Colon (tissue), 2 donors: ENCODE results near the gene CFAP54.
"Not testable (repeated sequence)": the region's sequence is repeated elsewhere in the genome, so short reads cannot be mapped to it uniquely, and the experiment has no call there.

Experiments
- FAIRE-seq: peaks from 2 replicates; lab custom pipeline; 2012; peaks lifted over from hg19 to GRCh38; lab: Jason Lieb, UNC
- donor health status: control.
- donor health status: control.

Gene CFAP54, protein sequence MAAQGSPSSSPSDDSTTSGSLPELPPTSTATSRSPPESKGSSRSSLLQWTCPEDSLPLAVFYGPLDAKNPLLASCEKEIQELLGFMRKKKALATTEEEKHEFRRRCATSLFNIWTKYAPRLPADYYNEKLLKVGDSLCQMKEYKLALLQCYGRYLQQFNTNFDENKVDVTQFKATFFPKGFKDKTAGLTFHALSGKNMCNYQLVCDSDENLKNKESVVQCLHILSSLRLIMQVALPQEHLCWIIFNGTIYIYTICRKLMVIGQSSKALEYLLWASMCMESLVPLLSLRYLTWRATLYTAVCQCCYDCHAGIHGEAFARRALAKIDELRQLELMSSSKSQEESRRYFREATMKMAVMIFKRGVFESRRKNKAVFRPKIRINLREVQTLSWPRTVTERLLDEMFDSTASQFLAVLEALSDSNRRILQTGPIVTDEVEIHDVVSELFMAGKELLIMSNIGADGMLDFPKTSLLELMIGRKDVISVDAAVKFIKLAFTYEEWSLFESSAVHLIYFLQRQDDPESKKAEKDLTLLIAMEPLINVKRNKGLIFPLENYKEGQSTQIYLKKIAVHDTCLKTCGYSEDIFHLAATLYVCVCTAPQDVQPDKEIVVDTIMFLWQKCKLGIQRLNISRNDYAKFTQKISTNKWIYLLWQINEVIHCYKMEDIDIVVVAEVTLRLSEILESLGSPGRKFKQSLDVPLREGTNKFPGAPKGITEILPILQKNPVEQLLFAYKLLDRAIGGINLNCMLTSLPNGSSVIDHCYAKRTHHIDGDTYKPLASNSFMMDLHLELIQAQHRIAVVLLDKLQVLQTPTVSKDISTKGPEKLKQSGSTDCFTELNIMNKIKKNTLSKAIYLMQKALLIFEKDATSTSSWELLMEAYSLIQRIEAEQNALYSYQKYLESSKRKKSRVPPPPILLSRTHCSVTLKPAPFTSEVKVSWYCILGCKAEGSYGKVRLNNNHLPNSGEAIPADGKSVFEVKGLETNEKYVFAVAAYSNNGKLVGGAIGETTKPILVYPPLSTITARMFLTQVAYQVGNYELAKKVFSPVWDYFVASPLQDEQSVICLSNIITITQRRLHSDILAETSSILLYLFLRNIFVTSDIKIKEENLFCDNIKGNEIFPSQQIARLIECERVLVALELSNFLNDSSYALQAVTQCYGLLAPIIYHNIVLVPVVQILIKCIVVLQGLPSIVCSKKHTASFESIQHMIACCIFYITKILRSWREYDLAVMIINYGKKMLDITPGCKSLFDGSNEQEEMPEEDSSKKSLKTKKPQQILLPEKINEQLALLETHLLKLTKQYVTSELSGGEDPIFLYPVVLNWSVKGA (N-terminal part only)

DNA sequence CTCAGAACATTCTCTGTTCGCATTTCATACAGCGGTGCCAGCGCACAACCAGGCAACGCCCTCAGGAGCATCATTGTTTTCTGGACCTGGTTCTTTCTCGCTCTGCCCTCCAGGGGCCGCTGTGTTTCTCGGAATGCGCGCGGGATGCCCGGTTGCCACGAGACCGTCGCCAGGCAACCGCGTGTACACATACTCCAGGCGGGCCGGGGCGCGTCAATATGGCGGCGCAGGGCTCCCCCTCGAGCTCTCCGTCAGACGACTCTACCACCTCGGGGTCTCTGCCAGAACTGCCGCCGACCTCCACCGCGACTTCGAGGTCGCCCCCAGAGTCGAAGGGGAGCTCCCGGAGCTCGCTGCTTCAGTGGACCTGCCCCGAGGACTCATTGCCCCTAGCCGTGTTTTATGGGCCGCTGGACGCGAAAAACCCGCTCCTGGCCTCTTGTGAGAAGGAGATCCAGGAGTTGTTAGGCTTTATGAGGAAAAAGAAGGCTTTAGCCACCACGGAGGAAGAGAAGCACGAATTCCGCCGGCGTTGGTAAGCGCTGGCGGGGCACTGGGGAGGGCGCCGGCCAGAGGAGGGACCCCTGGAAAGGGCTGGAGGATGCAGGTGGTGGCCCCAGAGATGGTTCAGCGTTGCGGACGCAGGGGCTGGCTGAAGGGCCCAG is at the start of gene CFAP54:
Gene CFAP54, plus strand, starts transcription at position 186 of the 665 bp plus-strand sequence. Its CDS starts 33 bp downstream, at position 219.
- no peak for FAIRE-seq

DNA sequence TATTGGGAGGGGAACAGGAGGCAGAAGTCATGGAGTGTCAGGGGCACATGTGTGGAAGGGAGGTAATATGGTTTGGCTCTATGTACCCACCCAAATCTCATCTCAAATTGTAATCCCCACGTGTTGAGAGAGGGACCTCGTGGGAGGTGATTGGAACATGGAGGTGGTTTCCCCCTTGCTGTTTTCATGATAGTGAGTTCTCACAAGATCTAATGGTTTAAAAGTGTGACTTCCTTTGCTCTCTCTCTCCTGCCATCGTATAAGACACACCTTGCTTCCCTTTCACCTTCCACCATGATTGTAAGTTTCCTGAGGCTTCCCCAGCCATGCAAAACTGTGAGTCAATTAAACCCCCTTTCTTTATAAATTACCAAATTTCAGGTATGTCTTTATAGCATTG is 47.6 kb upstream of the CFAP54 start:
- no peak for FAIRE-seq

DNA sequence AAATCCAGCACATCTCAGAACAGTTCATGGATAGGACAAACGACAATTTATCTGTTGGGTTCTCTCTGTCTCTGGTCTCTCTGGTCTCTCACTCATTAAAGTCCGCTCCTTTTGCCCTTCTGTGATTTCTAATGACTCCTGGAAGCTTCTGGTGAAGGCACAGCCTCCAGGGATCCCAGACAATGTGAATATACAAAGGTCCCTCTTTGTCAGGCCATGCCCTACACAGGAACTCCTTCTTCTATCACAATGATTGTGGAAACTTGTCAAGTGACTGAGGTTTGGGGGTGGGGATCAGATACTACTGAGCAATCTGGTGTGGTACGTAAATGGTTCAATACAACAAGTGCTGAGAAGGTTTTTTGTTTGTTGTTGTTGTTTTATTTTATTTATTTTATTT is 46.5 kb upstream of the CFAP54 start:
- no peak for FAIRE-seq

DNA sequence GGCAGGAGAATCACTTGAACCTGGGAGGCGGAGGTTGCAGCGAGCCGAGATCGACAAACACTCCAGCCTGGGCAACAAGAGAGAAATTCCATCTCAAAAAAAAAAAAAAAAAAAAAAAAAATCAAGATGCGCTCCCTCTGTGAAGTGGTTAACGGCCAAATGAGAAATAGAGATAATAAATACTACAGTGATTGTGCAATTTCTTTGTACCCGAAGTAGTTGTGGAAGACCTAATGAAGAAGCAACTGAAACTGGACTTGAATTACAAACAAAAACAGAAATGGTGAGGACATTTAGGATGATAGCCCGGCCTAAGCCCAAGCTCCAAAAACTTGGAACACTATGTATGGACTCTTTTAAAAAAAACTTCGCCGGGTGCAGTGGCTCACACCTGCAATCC is 45.0 kb upstream of the CFAP54 start:
- FAIRE-seq, result no peak

DNA sequence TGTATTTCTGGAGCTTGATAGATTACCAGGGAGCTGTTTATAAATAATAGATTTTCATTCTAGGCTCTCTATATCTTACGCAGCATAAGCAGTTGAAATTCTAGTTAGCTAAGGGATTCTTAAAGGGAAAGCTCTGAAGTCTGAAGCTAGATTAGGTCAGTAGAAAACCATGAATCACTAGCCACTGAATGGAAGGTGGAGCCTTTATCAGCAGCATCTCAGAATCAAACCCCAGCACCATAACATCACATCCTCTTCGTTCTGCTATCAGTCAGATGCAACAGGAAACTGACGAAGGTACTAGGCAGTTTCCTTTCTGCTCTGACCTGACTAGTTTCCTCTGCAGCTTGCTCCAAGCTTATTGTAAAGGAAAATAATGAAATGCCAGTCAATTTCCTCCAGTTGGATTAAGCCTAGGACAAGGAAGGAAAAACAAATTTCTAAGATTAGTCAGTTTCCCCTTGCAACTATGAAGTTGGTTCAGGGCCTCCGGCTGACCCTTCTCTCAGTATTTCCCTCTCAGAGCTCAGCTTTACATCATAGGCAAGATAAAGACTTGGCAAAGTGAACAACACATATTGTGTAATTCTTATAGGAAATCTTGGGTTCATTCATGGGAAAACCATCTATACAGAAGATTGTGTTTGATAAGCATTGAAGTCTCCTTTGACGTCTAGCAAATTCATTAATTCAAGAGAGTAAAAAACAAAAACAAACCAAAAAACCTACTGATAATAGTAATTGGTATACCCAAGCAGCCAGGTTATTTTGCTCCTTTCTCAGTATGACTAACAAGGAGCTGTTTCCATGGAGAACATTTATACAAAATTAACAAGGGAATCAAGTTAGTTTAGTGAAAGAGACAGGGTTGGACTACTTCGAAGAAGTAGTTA is 43.4 kb upstream of the CFAP54 start:
- FAIRE-seq, result no peak

DNA sequence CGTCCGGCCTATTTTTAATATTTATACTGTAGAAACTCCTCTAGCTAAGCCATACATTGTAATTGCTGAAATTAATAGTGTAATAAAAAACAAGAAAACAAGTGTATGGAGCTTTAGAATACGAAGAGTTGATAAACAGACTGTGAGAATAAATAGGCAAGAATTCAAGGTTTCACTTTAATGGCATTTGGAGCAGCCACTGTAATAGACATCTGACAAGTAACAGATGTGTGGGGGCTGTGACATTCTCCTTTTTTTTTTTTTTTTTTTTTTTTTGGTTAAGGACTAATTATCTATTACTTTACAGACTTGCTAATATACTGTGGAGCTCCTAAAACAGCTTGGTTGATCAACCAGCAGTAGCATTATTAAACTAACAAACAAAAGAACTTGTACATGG is 42.1 kb upstream of the CFAP54 start:
- FAIRE-seq, result no peak

DNA sequence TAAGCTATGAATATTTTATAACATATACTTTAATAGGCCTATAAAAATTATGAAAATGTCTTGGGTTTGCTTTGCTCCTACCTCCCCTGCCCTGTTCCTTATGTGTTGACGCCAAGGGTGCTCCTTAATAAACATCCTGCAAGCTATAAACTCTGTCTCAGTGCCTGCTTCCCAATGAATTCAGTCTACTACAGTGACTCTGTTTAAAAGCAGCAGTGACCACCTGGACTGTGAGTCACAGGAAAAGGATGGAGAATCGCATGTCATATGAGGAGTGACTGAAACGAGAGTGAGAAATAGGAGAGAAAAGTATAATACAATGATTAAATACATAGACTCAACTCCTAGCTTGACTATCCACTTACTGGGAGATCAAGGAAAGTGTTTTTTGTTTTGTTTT is 41.1 kb upstream of the CFAP54 start:
- FAIRE-seq, result no peak

DNA sequence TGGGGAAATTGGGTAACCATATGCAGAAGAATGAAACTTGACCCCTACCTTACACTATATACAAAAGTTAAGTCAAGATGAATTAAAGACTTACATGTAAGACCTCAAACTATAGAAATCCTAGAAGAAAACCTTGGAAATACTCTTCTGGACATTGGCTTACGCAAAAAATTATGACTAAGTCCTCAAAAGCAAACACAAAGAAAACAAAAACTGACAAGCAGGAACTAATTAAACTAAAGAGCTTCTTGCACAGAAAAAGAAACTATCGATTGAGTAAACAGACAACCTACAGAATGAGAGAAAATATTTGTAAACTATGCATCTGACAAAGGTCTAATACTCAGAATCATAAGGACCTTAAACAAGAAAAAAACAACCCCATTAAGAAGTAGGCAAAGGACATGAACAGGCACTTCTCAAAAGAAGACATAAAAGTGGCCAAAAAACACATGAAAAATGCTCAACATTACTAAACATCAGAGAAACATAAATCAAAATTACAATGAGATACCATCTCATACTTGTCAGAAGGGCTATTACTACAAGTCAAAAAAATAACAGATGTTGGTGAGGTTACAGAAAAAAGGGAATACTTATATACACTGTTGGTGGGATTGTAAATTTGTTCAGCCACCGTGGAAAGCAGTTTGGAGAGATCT is 37.0 kb upstream of the CFAP54 start:
- no peak for FAIRE-seq

DNA sequence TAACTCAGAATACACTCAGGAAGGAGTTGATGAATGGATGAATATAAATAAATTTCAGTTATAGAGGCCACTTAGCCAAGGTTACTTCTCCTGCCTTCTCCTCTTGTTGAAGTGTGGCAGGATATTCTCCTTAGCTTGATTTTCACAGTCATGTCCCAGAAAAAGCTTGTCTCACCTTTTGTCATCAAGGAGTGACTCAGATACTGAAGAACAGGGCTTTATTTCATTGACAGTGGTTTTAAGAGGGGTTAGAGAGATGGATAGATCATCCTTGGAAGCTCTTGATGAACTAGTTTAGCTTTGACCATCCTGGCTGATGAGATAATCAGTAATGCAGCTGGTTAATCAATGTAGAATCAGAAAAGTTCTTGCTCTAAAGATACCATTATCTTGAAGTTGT is 35.0 kb upstream of the CFAP54 start:
- FAIRE-seq, result no peak

DNA sequence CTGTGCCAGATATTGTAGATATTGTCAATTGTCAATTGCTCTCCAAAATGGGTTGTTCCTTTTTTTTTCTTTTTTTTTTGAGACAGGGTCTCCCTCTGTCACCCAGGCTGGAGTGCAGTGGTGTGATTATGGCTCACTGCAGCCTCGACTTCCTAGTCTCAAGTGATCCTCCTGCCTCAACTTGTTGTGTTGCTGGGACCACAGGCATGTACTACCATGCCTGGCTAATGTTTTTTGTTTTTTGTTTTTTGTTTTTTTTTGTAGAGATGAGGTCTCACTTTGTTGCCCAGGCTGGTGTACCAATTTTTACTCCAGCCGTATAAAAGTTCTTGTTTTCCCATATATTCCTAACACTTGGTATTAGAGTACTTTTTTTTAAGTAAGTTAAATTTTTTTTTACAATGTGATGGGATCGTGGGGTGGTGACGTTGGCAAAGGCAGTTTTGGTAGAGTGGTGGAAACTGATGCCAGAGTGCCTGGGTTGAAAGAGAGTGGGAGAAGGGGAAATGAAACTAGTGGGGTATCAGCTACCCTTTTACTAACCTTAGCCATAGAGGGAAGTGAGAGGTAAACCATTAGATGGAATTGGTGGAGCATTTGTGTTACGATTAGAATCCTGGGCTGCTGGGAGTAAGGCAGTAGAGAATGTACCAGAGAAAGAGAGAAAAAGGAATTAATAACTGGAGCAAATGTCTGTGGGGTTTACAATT is 33.0 kb upstream of the CFAP54 start:
- FAIRE-seq, result no peak

DNA sequence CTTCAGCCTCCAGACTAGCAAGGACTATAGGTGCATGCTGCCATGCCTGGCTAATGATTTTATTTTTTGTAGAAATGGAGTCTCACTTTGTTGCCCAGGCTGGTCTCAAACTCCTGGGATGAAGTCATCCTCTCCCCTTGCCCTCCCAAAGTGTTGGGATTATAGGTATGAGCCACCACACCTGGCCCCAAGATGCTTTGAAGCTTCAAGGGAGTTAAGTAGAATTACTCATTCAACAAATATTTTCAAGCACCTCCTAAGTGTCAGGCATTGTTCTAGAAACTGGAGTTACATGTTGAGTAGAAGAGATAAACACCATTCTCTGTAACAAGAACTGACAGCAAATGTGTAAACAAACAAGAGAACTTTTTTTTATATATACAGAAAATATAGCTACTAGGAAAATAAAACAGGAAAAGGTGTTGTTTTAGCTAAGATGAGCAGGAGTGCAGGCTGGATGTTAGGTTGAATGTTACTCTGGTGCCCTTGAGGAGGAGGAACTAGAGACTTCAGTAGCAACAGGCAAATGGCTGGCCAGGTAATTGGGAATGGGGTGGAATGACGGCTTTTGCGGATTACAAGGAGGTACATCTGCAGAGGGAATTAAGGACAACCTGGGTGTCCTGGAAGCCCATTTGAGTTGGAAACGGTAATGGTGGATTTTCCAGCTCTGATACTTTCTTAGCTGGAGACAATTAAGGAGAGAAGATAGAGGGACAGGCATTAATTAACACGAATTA is 32.0 kb upstream of the CFAP54 start:
- FAIRE-seq, result no peak

DNA sequence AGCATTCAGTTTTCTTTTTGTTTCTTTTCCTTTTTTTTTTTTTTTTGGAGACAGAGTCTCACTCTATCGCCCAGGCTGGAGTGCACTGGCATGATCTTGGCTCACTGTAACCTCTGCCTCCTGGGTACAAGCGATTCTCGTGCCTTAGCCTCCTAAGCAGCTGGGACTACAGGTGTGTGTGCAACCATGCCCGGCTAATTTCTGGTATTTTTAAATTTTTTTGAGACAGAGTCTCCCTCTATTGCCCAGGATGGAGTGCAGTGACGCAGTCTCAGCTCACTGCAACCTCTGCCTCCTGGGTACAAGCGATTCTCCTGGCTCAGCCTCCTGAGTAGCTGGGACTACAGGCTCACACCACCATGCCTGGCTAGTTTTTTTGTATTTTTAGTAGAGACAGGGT is 30.1 kb upstream of the CFAP54 start:
- FAIRE-seq, result not testable (repeated sequence)

DNA sequence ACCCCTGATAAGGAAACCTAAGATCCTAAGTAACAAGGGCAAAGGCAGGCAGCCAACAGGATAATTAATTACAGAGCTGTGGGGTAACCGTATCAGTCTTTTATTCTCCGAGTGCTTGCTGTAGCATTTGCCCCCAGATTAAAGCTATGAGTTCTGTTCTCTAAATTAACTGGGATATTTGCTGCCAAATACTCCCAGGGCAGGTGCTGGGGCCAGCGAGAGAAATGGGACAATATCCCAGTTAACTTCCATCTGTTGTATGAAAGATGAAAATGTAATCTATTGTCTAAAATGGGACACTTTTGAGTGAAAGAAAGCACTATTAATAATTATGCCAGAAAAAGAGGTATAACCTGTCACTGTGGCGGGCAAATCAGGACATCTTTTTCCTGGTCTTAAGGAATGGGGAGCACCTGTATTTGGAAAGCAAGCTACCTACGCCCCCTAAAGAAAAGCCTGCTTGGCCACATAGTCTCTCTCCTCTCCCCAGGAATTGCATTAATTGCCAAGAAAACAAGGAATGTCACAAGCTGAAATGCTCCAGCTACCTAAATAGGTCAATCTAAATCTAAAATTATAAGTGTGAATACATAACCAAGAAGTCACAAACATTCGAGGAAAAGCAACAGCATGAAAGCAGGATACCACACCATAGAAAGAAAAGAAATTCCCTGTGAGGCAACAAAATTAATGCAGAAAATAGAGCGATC is 26.7 kb upstream of the CFAP54 start:
- FAIRE-seq, result no peak

DNA sequence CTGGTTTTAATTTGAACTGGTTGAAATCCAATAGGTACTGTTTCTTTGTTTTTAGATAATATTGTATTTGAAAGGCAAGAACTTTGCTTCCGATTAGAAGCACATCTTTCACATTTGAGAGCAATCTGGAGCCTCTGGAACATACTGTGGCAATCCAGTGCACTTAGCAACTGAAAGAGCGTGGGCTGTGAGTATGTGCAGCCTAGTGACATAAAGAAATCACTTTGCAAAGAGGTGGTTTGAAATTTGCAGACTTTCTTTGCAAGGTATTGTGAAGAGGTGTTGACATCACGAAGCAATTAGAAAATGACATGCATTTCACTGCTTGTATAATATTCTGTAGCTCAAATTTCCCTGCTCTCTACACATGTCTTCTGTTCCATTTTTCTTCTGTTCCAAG is 23.5 kb upstream of the CFAP54 start:
- no peak for FAIRE-seq

DNA sequence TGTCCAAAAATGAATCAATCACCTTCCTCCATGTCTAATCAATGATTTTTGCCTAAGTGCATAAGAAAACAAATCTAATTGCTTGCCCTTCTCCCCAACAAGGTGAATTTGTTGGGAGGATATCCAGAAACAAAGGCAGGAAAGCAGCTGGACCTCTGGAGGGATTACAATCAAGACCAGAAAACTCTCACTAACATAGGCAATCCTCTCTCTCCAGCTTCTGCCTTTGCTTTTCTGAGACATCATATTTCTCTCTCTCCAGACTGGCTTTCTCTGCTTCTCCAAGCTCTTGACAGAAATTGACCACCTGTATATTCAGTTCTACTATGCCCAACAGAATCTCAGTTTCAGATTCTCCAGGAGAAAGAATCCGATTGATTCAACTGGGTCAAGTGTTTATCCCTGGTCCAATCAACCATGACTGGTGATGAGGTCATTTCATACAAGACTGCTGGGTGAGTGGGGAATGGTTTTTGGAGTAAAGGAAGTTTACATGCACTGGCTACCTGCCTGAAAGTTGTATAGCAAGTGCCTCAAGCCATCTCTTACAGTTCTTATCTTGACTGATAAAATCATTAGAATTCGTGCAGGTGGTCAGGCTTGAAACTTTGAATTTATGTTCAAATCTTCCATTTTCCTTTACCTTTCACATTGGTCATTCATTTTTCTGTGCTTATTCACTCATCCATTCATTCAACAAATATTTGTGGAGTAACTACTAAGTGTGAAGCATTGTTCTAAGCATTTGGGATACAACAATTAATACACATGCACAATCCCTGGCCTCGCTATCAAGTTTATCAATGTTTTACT is 22.2 kb upstream of the CFAP54 start:
- no peak for FAIRE-seq

DNA sequence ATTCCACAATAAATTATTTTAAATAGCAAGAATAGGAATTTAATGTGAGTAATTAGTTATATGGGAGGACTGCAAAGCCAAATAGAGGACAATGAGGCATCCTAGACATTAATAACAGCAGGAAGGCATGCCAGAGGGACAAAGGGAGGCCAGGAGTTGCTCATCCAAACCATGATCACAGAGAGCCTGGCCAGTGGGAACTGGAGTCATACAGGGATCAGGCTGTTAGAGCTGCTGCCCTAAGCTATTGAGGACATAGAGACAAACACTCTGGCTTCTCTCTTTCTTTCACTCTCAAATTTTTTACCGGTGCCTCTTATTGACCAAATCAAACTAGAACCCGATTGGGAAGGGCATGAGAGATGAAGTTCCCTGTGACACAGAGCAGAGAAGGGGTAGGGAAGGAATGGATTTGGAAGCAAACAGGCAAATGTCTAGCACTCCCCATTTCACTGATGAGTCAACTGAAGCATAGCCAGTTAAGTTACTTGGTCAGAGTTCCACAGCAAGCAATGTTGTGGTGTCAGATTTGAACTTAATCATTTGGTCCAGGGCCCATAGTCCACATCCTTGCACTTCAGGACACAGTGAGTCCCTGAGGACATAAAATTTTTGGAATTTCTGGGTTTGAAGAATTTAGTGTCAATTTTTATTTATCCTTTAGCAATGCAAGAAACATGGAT is 17.9 kb upstream of the CFAP54 start:
- FAIRE-seq, result no peak

DNA sequence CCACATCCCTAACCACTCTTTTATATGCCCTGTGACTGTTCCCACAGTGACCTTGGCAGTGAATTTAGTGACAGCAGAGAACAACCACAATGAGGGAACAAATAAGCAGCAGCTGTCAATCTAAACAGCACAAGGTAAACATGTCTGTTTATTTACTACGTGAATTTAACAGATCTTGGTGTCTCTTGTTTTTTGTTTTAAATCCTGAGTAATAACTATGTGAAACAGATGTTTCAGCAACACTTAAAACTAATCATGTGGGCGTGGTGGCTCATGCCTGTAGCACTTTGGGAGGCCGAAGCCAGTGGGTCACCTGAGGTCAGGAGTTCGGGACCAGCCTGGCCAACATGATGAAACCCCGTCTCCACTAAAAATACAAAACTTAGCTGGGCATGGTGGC is 17.0 kb upstream of the CFAP54 start:
- no peak for FAIRE-seq
